Measurements from ENCODE around the gene LCE2C. TPM values are rescaled to one million over a fixed set of nuclear protein-coding genes. Genes with fewer than 3 reads are reported as not detected.
"Not testable (repeated sequence)": the region's sequence is repeated elsewhere in the genome, so short reads cannot be mapped to it uniquely, and the experiment has no call there.

LCE2C gene, protein sequence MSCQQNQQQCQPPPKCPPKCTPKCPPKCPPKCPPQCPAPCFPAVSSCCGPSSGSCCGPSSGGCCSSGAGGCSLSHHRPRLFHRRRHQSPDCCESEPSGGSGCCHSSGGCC
- polyA plus RNA-seq = not detected
- long read RNA-seq, donor 1 = 0 reads
- long read RNA-seq, donor 2 = 0 reads
- long read RNA-seq, donor 3 = 0 reads
- long read RNA-seq, donor 4 = 0 reads
- long read RNA-seq, donor 5 = 0 reads
- long read RNA-seq, donor 6 = 0 reads
- long read RNA-seq, donor 7 = 0 reads
- long read RNA-seq, donor 8 = 0 reads
- long read RNA-seq, donor 9 = 0 reads
- long read RNA-seq, donor 10 = 0 reads

DNA sequence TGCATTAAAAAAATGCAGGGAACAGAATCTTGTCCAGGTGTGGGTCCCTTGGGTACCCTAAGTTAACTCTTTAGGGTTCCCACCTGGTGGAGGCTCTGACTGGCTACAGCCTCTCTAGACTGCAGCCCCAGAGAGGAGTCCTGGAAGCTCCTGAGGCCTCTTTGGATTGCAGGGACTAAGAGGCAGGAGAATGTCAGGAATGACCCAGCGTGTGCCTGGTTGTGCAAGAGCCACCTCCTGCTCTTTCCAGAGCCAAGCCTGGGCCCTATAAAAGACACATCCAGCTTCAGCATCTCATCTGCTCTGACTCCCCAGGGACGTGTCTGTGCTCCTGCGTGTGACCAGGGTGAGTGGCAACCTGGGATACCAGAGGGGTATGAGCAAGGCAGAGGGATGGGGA is at the start of gene LCE2C:
TSS of gene LCE2C (plus strand) at position 297 of the 400 bp plus-strand sequence. CDS start 737 bp downstream, outside the sequence.
- H3K4me1 ChIP-seq (ENCODE audit: control insufficient read depth in 3 of 3, insufficient read depth in 2 of 3, low read depth in 1 of 3, low read length in 2 of 3); H3K4me3 ChIP-seq (ENCODE audit: low read depth in 1 of 3, low read length in 3 of 3); H3K27ac ChIP-seq (ENCODE audit: low read depth in 1 of 3, low read length in 2 of 3); DNase-seq; H3K9me3 ChIP-seq (ENCODE audit: control insufficient read depth in 2 of 2, insufficient read depth in 1 of 2, low read depth in 1 of 2, low read length in 1 of 2); H3K36me3 ChIP-seq (ENCODE audit: control insufficient read depth in 3 of 3, insufficient read depth in 2 of 3, low read depth in 1 of 3, low read length in 3 of 3); H3K27me3 ChIP-seq (ENCODE audit: control insufficient read depth in 3 of 3, insufficient read depth in 3 of 3, low read length in 3 of 3); FAIRE-seq: not testable (repeated sequence)
- 62 to 80% (median 79%) methylated on average over 3 of the region's 3 CpGs for WGBS, 3 donors

DNA sequence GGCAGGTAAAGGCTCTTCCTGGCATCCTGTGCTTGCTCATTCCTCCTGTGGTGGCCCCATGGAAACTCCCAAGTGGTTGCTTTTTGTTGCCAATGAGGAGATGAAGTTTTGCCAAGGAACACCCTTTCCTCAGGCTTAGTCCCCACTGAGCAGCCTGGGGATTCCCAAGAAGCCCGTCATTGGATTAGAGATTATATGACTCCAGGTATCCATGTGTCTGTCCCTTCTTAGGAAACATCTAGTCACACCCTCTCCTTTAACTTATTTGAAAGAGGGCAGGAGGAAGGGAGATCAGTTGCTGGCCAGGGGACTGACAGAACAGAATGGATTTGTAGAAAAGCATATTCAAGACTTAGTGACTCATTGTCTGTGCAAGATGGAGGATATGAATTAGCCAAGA is 48.3 kb upstream of the LCE2C start:
- no peak overlapping the region for H3K27ac ChIP-seq (ENCODE audit: low read depth in 1 of 3, low read length in 2 of 3)
- FAIRE-seq (no peak), DNase-seq (no peak)
- 69 to 84% (median 76%) methylated on average over 1 of the region's 1 CpG for WGBS, 3 donors
- H3K4me1 ChIP-seq (ENCODE audit: control insufficient read depth in 3 of 3, insufficient read depth in 2 of 3, low read depth in 1 of 3, low read length in 2 of 3) = no peaks in the 10 kb centered on the region
- H3K27me3 ChIP-seq (ENCODE audit: control insufficient read depth in 3 of 3, insufficient read depth in 3 of 3, low read length in 3 of 3) = peaks cover 0 to 4% (median 0%) of the 10 kb centered on the region in 3 donors
- H3K4me3 ChIP-seq (ENCODE audit: low read depth in 1 of 3, low read length in 3 of 3) = no peak overlapping the region
- H3K36me3 ChIP-seq (ENCODE audit: control insufficient read depth in 3 of 3, insufficient read depth in 2 of 3, low read depth in 1 of 3, low read length in 3 of 3) = no peaks in the 10 kb centered on the region
- H3K9me3 ChIP-seq (ENCODE audit: control insufficient read depth in 2 of 2, insufficient read depth in 1 of 2, low read depth in 1 of 2, low read length in 1 of 2) = peaks cover 0 to 8% of the 10 kb centered on the region in 2 donors

DNA sequence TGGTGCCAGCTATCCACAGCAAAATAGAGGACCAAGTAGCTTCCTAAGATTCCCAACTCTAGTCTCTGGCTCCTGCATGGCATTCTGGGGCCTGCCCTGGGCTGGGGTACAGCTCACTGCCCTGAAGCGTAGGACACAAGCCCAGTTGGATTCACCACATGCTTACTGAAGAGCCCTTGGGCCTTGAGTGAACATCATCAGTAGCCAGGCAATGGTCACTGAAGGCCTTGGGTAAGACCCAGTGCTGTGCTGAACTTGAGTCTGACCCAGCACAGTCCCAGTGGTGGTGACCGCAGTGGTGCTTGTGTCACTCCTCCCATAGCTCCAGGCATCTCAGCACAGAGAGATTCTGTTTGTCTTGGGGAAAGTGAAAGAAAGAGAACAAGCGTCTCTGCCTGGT is 44.5 kb upstream of the LCE2C start:
- H3K4me1 ChIP-seq (ENCODE audit: control insufficient read depth in 3 of 3, insufficient read depth in 2 of 3, low read depth in 1 of 3, low read length in 2 of 3) = no peaks in the 10 kb centered on the region
- WGBS, 3 donors = 90 to 91% (median 90%) methylated on average over 3 of the region's 3 CpGs
- no peak for FAIRE-seq

DNA sequence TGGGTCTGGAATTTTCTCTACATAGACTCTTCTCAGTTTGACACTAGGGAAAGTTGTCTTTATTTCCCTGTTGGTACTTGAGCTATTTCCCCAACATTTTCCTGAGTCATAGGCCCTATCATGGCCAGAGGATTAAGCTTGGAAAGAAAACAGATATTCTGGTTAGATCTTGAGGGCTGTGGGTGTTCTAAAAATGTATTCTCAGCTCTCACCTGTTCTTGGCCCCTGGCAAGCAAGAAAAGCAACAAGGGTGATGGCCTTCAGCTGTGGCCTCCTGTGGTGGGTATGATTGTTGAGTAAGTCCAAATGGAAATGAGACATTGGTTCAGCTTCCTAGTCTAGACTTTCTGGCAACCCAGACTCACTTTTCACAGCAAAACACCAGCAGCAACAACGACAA is 34.7 kb upstream of the LCE2C start:
- H3K4me3 ChIP-seq (ENCODE audit: low read depth in 1 of 3, low read length in 3 of 3) = no peak overlapping the region
- FAIRE-seq (no peak), DNase-seq (no peak)
- no peaks in the 10 kb centered on the region for H3K27me3 ChIP-seq (ENCODE audit: control insufficient read depth in 3 of 3, insufficient read depth in 3 of 3, low read length in 3 of 3)
- no peaks in the 10 kb centered on the region for H3K9me3 ChIP-seq (ENCODE audit: control insufficient read depth in 2 of 2, insufficient read depth in 1 of 2, low read depth in 1 of 2, low read length in 1 of 2)
- no peak overlapping the region for H3K27ac ChIP-seq (ENCODE audit: low read depth in 1 of 3, low read length in 2 of 3)
- no peaks in the 10 kb centered on the region for H3K4me1 ChIP-seq (ENCODE audit: control insufficient read depth in 3 of 3, insufficient read depth in 2 of 3, low read depth in 1 of 3, low read length in 2 of 3)
- no peaks in the 10 kb centered on the region for H3K36me3 ChIP-seq (ENCODE audit: control insufficient read depth in 3 of 3, insufficient read depth in 2 of 3, low read depth in 1 of 3, low read length in 3 of 3)
- WGBS, 3 donors = 68 to 88% (median 87%) methylated on average over 1 of the region's 1 CpG

More for the DNA sequence above, 44.5 kb upstream of the LCE2C start:
- H3K27ac ChIP-seq (ENCODE audit: low read depth in 1 of 3, low read length in 2 of 3) = no peak overlapping the region
- no peaks in the 10 kb centered on the region for H3K36me3 ChIP-seq (ENCODE audit: control insufficient read depth in 3 of 3, insufficient read depth in 2 of 3, low read depth in 1 of 3, low read length in 3 of 3)
- DNase-seq = no peak
- H3K9me3 ChIP-seq (ENCODE audit: control insufficient read depth in 2 of 2, insufficient read depth in 1 of 2, low read depth in 1 of 2, low read length in 1 of 2) = peaks cover 0 to 8% of the 10 kb centered on the region in 2 donors
- H3K27me3 ChIP-seq (ENCODE audit: control insufficient read depth in 3 of 3, insufficient read depth in 3 of 3, low read length in 3 of 3) = peaks cover 0 to 2% (median 0%) of the 10 kb centered on the region in 3 donors
- no peak overlapping the region for H3K4me3 ChIP-seq (ENCODE audit: low read depth in 1 of 3, low read length in 3 of 3)

DNA sequence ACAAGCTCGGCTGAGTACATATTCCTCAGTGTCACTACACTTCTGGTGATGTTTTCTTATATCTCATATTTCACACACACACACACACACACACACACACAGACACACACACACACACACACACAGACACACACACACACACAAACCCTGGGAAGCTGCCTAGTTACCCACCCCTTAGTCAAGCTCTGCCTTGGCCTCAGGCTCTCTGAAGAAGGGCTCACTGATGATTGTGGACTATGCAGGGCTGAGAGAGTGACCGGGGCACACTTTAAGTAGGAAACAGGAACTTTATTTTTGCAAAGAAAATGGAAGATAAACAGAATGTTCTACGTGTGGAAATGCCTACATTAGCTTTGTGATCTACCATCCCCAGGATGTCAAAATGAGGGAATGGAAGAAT is 31.1 kb upstream of the LCE2C start:
- no peak for FAIRE-seq

DNA sequence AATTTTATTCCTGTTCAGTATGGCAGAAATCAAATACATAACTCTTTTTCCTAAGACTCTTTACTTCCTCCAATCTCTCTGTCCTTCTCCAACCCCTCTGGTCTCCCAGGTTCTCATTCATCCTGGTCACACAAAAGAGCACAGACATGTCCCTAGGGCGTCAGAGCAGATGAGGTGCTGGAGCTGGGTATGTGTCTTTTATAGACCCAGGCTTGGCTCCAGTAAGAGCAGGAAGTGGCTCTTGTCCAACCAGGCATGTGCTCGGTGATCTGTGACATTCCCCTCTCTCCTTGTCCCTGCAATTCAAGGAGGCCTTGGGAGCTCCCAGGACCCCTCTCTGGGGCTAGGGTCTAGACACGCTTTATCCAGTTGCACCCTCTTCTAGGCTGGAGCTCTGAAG is 29.9 kb upstream of the LCE2C start:
- H3K27me3 ChIP-seq (ENCODE audit: control insufficient read depth in 3 of 3, insufficient read depth in 3 of 3, low read length in 3 of 3) = peaks cover 0 to 1% (median 0%) of the 10 kb centered on the region in 3 donors
- WGBS, 3 donors = 37 to 49% (median 41%) methylated on average over 3 of the region's 3 CpGs
- no peak overlapping the region for H3K27ac ChIP-seq (ENCODE audit: low read depth in 1 of 3, low read length in 2 of 3)
- H3K36me3 ChIP-seq (ENCODE audit: control insufficient read depth in 3 of 3, insufficient read depth in 2 of 3, low read depth in 1 of 3, low read length in 3 of 3) = no peaks in the 10 kb centered on the region
- no peak for DNase-seq
- no peak overlapping the region for H3K4me3 ChIP-seq (ENCODE audit: low read depth in 1 of 3, low read length in 3 of 3)
- no peak for FAIRE-seq
- H3K4me1 ChIP-seq (ENCODE audit: control insufficient read depth in 3 of 3, insufficient read depth in 2 of 3, low read depth in 1 of 3, low read length in 2 of 3) = no peaks in the 10 kb centered on the region
- H3K9me3 ChIP-seq (ENCODE audit: control insufficient read depth in 2 of 2, insufficient read depth in 1 of 2, low read depth in 1 of 2, low read length in 1 of 2) = no peaks in the 10 kb centered on the region

More for the DNA sequence above, 31.1 kb upstream of the LCE2C start:
- Histone ChIP-seq H3K27ac (ENCODE audit: low read depth in 1 of 3, low read length in 2 of 3) (no peak overlapping the region), H3K4me3 (ENCODE audit: low read depth in 1 of 3, low read length in 3 of 3) (no peak overlapping the region), H3K4me1 (ENCODE audit: control insufficient read depth in 3 of 3, insufficient read depth in 2 of 3, low read depth in 1 of 3, low read length in 2 of 3) (no peaks in the 10 kb centered on the region), H3K9me3 (ENCODE audit: control insufficient read depth in 2 of 2, insufficient read depth in 1 of 2, low read depth in 1 of 2, low read length in 1 of 2) (no peaks in the 10 kb centered on the region), H3K36me3 (ENCODE audit: control insufficient read depth in 3 of 3, insufficient read depth in 2 of 3, low read depth in 1 of 3, low read length in 3 of 3) (no peaks in the 10 kb centered on the region), H3K27me3 (ENCODE audit: control insufficient read depth in 3 of 3, insufficient read depth in 3 of 3, low read length in 3 of 3) (peaks cover 0 to 1% (median 0%) of the 10 kb centered on the region in 3 donors)
- DNase-seq = no peak
- 48 to 62% (median 56%) methylated on average over 3 of the region's 3 CpGs for WGBS, 3 donors

DNA sequence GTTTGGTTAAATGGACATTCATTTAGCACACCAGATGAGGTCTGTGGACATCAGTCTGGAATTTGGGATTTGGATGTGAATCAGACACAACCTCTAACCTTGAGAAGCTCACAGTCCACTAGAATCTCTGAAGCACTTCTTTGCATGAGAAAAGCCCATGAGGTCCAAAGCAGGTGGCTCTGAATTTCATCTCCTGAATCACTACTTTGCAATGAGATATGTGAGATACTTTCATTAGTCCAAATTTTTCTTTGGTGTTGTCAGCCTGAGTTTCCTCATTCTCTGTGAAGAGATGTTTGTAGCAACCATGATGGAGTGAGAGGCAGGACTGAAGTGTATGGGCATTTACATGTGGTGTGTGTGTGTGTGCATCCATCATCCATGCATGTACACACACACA is 28.4 kb upstream of the LCE2C start:
- no peak overlapping the region for H3K4me3 ChIP-seq (ENCODE audit: low read depth in 1 of 3, low read length in 3 of 3)
- H3K27ac ChIP-seq (ENCODE audit: low read depth in 1 of 3, low read length in 2 of 3) = no peak overlapping the region
- no peaks in the 10 kb centered on the region for H3K4me1 ChIP-seq (ENCODE audit: control insufficient read depth in 3 of 3, insufficient read depth in 2 of 3, low read depth in 1 of 3, low read length in 2 of 3)
- DNase-seq (no peak), FAIRE-seq (no peak)
- H3K9me3 ChIP-seq (ENCODE audit: control insufficient read depth in 2 of 2, insufficient read depth in 1 of 2, low read depth in 1 of 2, low read length in 1 of 2) = no peaks in the 10 kb centered on the region
- H3K27me3 ChIP-seq (ENCODE audit: control insufficient read depth in 3 of 3, insufficient read depth in 3 of 3, low read length in 3 of 3) = peaks cover 0 to 1% (median 0%) of the 10 kb centered on the region in 3 donors
- no peaks in the 10 kb centered on the region for H3K36me3 ChIP-seq (ENCODE audit: control insufficient read depth in 3 of 3, insufficient read depth in 2 of 3, low read depth in 1 of 3, low read length in 3 of 3)

DNA sequence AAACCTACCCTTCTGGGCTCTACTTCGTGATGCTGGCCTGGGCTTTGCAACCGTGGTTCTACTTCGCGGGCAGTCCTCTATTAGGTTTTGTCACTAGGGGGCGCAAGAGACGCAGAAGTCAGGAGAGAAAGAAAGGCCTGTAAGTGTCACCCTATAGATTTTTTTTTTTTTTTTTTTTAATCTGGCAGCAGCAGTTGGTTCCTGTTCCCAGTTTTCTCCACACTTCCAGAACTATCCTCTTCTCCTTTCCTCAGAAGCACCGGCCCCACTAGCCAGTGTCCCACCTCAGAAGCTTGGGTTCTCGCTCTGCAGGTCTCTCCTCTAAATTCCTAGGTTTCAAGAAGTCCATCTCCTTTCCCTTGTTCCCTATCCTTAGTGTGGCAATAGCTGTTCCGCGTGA is 21.0 kb upstream of the LCE2C start:
- FAIRE-seq = no peak
- WGBS, 3 donors = 27 to 30% (median 29%) methylated on average over 10 of the region's 10 CpGs
- no peaks in the 10 kb centered on the region for H3K36me3 ChIP-seq (ENCODE audit: control insufficient read depth in 3 of 3, insufficient read depth in 2 of 3, low read depth in 1 of 3, low read length in 3 of 3)

DNA sequence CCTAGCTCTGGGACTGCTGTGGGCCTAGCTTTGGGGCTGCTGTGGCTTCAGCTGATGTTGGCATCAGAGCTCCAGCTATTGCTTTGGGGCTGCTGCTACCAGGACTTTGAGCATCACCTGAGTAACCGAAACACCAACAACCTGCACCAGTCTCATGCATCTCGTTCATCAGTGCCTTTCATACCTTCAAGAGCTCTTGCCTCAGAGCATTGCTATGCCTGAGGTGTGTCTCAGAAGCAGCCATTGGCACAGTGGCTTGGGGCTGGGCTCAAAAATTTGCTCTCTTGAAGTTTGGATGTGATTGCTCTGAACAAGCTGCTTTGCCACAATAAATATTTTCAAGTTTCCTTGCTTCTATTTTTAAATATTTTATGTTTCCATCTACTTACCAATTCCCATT is 18.6 kb upstream of the LCE2C start:
- no peaks in the 10 kb centered on the region for H3K36me3 ChIP-seq (ENCODE audit: control insufficient read depth in 3 of 3, insufficient read depth in 2 of 3, low read depth in 1 of 3, low read length in 3 of 3)
- H3K27ac ChIP-seq (ENCODE audit: low read depth in 1 of 3, low read length in 2 of 3) = no peak overlapping the region
- H3K27me3 ChIP-seq (ENCODE audit: control insufficient read depth in 3 of 3, insufficient read depth in 3 of 3, low read length in 3 of 3) = peaks cover 0 to 10% (median 0%) of the 10 kb centered on the region in 3 donors
- no peak overlapping the region for H3K4me3 ChIP-seq (ENCODE audit: low read depth in 1 of 3, low read length in 3 of 3)
- 47 to 73% (median 56%) methylated on average over 2 of the region's 2 CpGs for WGBS, 3 donors
- FAIRE-seq (no peak), DNase-seq (no peak)
- H3K4me1 ChIP-seq (ENCODE audit: control insufficient read depth in 3 of 3, insufficient read depth in 2 of 3, low read depth in 1 of 3, low read length in 2 of 3) = no peaks in the 10 kb centered on the region
- H3K9me3 ChIP-seq (ENCODE audit: control insufficient read depth in 2 of 2, insufficient read depth in 1 of 2, low read depth in 1 of 2, low read length in 1 of 2) = no peaks in the 10 kb centered on the region

More for the DNA sequence above, 21.0 kb upstream of the LCE2C start:
- Histone ChIP-seq H3K27me3 (ENCODE audit: control insufficient read depth in 3 of 3, insufficient read depth in 3 of 3, low read length in 3 of 3) (peaks cover 0 to 10% (median 0%) of the 10 kb centered on the region in 3 donors), H3K4me3 (ENCODE audit: low read depth in 1 of 3, low read length in 3 of 3) (no peak overlapping the region), H3K4me1 (ENCODE audit: control insufficient read depth in 3 of 3, insufficient read depth in 2 of 3, low read depth in 1 of 3, low read length in 2 of 3) (no peaks in the 10 kb centered on the region), H3K9me3 (ENCODE audit: control insufficient read depth in 2 of 2, insufficient read depth in 1 of 2, low read depth in 1 of 2, low read length in 1 of 2) (no peaks in the 10 kb centered on the region), H3K27ac (ENCODE audit: low read depth in 1 of 3, low read length in 2 of 3) (no peak overlapping the region)
- peak; percentile 62 to 72 for DNase-seq

All from small intestine (tissue), 16 donors.